Measurements from ENCODE around the gene CCNL1. TPM values are rescaled to one million over a fixed set of nuclear protein-coding genes. Genes with fewer than 3 reads are reported as not detected.

Gene CCNL1
- total and polyA plus RNA-seq, 2 of the 8 experiments (the other 6 are each of a cell fraction or from before 2014, with no cell fraction given) = 64.5 to 68.6 TPM

DNA sequence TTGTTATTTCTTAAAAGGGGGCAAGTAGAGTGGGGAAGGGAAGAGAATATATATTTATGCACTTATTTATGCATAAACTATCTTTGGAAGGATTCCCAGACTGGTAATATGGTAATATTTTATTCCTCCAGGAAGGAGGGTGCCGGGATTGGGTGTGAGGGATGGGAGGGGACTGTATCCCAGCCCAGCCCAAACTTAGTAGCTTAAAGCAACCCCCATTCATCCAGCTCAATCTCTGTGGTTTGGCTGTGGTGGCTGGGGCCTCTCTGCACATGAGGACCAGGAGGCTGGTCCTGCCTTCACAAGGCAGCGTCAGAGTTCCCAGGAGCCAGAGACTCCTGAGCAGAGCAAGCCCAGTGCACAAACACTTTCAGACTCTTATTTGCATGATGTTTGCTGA lies 48.4 kb downstream of the CCNL1 start:
- no peak overlapping the region for H4K5ac ChIP-seq (ENCODE audit: insufficient read length, low read depth, low read length)
- H4K91ac ChIP-seq (replicated peaks; ENCODE audit: insufficient read length, low read length) = no peak overlapping the region
- ChIA-PET POLR2A (ENCODE audit: partially characterized antibody) (no interaction called here), CTCF (ENCODE audit: partially characterized antibody) (interaction anchor here (1.0 to 56.4 kb wide), 3 partner anchors 9 to 372 kb away, joined by 3 to 1014 read pairs (median 1014); no protein-coding TSS in a partner anchor)
- H2AFZ ChIP-seq (ENCODE audit: low read length) = no peak overlapping the region
- H3K4me2 ChIP-seq (ENCODE audit: insufficient read depth in 1 of 2, low read depth in 2 of 2, low read length in 2 of 2) = no peak overlapping the region
- no peak overlapping the region for H3K9ac ChIP-seq (replicated peaks in 1 of 4; ENCODE audit: extremely low read depth in 1 of 4, low read depth in 3 of 4, low read length in 3 of 4)
- WGBS, 2 experiments (ENCODE audit: extremely low coverage in 1 of 2, insufficient coverage in 1 of 2, insufficient read length in 1 of 2, insufficient replicate concordance in 2 of 2, low coverage in 1 of 2, low lambda C conversion rate in 2 of 2, missing lambda C conversion rate in 1 of 2) = 87% methylated on average over 2 of the region's 2 CpGs; no CpG with 5 or more reads in 1 of the 2 experiments
- H3K79me2 ChIP-seq (ENCODE audit: control insufficient read depth in 1 of 2, insufficient read depth in 2 of 2, low read length in 2 of 2) = no peaks in the 10 kb centered on the region
- no peaks in the 10 kb centered on the region for H3K9me3 ChIP-seq (ENCODE audit: insufficient read depth in 2 of 2, low read depth in 1 of 2, low read length in 1 of 2)
- H3K27ac ChIP-seq (ENCODE audit: low read depth, low read length) = no peak overlapping the region
- H3K23me2 ChIP-seq (ENCODE audit: low read depth, low read length) = no peaks in the 10 kb centered on the region
- TF ChIP-seq TAF7 (optimal IDR thresholded peaks at IDR 0.05; ENCODE audit: borderline replicate concordance, low read depth, low read length) (no peak), RBBP5 (IDR thresholded peaks at IDR 0.05; ENCODE audit: borderline replicate concordance, low read depth, low read length) (no peak), POLR2A (IDR thresholded peaks at IDR 0.05; ENCODE audit: control extremely low read depth in 1 of 2, low read depth in 2 of 2, low read length in 2 of 2) (no peak), JUN (IDR thresholded peaks at IDR 0.05; ENCODE audit: low read depth, low read length) (no peak), SUZ12 (IDR thresholded peaks at IDR 0.05; ENCODE audit: low read length) (no peak), NRF1 (IDR thresholded peaks at IDR 0.05; ENCODE audit: low read depth, low read length) (no peak), CREB1 (IDR thresholded peaks at IDR 0.05) (no peak), ASH2L (IDR thresholded peaks at IDR 0.05; ENCODE audit: low read length) (no peak), FOSL1 (IDR thresholded peaks at IDR 0.05; ENCODE audit: insufficient read depth, low read depth, low read length) (no peak)
- TF ChIP-seq, protein P1, sequence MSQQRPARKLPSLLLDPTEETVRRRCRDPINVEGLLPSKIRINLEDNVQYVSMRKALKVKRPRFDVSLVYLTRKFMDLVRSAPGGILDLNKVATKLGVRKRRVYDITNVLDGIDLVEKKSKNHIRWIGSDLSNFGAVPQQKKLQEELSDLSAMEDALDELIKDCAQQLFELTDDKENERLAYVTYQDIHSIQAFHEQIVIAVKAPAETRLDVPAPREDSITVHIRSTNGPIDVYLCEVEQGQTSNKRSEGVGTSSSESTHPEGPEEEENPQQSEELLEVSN (IDR thresholded peaks at IDR 0.05) = no peak
- TF ChIP-seq, protein P2, sequence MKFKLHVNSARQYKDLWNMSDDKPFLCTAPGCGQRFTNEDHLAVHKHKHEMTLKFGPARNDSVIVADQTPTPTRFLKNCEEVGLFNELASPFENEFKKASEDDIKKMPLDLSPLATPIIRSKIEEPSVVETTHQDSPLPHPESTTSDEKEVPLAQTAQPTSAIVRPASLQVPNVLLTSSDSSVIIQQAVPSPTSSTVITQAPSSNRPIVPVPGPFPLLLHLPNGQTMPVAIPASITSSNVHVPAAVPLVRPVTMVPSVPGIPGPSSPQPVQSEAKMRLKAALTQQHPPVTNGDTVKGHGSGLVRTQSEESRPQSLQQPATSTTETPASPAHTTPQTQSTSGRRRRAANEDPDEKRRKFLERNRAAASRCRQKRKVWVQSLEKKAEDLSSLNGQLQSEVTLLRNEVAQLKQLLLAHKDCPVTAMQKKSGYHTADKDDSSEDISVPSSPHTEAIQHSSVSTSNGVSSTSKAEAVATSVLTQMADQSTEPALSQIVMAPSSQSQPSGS (IDR thresholded peaks at IDR 0.05; ENCODE audit: low read length) = no peak
- DNase-seq (ENCODE audit: low read depth in 1 of 2, low spot score in 2 of 2) = no peak
- H3K4me1 ChIP-seq (replicated peaks in 1 of 4; ENCODE audit: control insufficient read depth in 3 of 4, insufficient read depth in 4 of 4, low read length in 3 of 4) = peaks cover 0 to 6% (median 2%) of the 10 kb centered on the region in 4 experiments; a peak in 3 of 7 replicates
- no peaks in the 10 kb centered on the region for H3K36me3 ChIP-seq (ENCODE audit: control insufficient read depth in 2 of 4, insufficient read depth in 4 of 4, low read length in 3 of 4)
- no peak overlapping the region; the same call in 1 of the 2 replicates for H4K8ac ChIP-seq (ENCODE audit: extremely low read depth, insufficient read depth, low read length)
- no peak overlapping the region for H3K18ac ChIP-seq (ENCODE audit: extremely low read depth, low read length)
- no peak for FAIRE-seq
- H3K4ac ChIP-seq (replicated peaks; ENCODE audit: insufficient read length, low read depth, low read length) = no peak overlapping the region
- H3K23ac ChIP-seq (ENCODE audit: insufficient read length) = no peak overlapping the region
- no peaks in the 10 kb centered on the region; a peak in 1 of 7 replicates for H3K27me3 ChIP-seq (replicated peaks in 1 of 4; ENCODE audit: control insufficient read depth in 3 of 4, extremely low read depth in 1 of 4, insufficient read depth in 3 of 4, low read length in 3 of 4)
- no peak overlapping the region for H2AK5ac ChIP-seq (ENCODE audit: low read depth, low read length)
- H2BK120ac ChIP-seq (replicated peaks; ENCODE audit: low read depth, low read length) = no peak overlapping the region
- H3K14ac ChIP-seq (ENCODE audit: insufficient read length) = no peak overlapping the region
- no peaks in the 10 kb centered on the region for H3K79me1 ChIP-seq (ENCODE audit: low read depth, low read length)
- H2BK15ac ChIP-seq (ENCODE audit: low read length) = no peak overlapping the region
- no peak overlapping the region for H2BK12ac ChIP-seq (ENCODE audit: low read depth, low read length)
- no peak overlapping the region for H2BK20ac ChIP-seq (ENCODE audit: low read length)
- H4K20me1 ChIP-seq (replicated peaks in 1 of 2; ENCODE audit: control insufficient read depth in 1 of 2, insufficient read depth in 2 of 2, low read length in 2 of 2) = no peaks in the 10 kb centered on the region
- no peak overlapping the region for H3K4me3 ChIP-seq (ENCODE audit: extremely low read depth in 1 of 4, insufficient read depth in 2 of 4, low read depth in 3 of 4, low read length in 4 of 4)
- no peak overlapping the region for H3K56ac ChIP-seq (replicated peaks; ENCODE audit: insufficient read length, low read depth, low read length)
- H2BK5ac ChIP-seq (ENCODE audit: low read depth, low read length) = no peak overlapping the region
